Endothelial cell of umbilical vein (primary cell): ENCODE results near the gene PDCD2L. TPM values are rescaled to one million over a fixed set of nuclear protein-coding genes. Genes with fewer than 3 reads are reported as not detected.

Source experiments
- BruUV-seq: library from RNA; stranded (reverse); fragments of 400-500 nt; replicated peaks from 2 replicates; lab custom pipeline; 2021; lab: Mats Ljungman, UMichigan
- CTCF ChIA-PET: fragments of 300-600, 350-600 bp; sonication (Branson Sonifier 250); formaldehyde crosslinking; loops from one replicate; lab custom pipeline; 2021; ENCODE audit warnings: antibody characterized with exemption, inconsistent platforms; lab: Charles Lee
- POLR2A ChIA-PET: fragments of 300-600, 350-600 bp; sonication (Branson Sonifier 250); formaldehyde crosslinking; loops from one replicate; lab custom pipeline; 2021; ENCODE audit warnings: antibody characterized with exemption, inconsistent platforms; lab: Charles Lee
- DNase-seq: peaks from one replicate; pipeline ENCODE4 v3.0.0-alpha.2; 2011; ENCODE audit warnings: low read depth, low spot score
- FAIRE-seq: peaks from 2 replicates; lab custom pipeline; 2011; peaks lifted over from hg19 to GRCh38; lab: Jason Lieb, UNC
- H2AFZ ChIP-seq: 2 replicates; pipeline ENCODE4 v1.6.0; 2012; ENCODE audit warnings: low read depth, low read length, control low read depth, inconsistent platforms
- H3K27ac ChIP-seq: 2 replicates; pipeline ENCODE4 v1.5.1; 2011; ENCODE audit warnings: low read depth, mild to moderate bottlenecking, control low read depth, low read length, moderate library complexity; ENCODE audit not compliant: insufficient read depth
- H3K27me3 ChIP-seq, 2 experiments: 2 replicates each; pipeline versions ENCODE4 v1.6.0 to v1.6.1; 2011; ENCODE audit warnings: low read length in 2 of 2, mixed read lengths in 1 of 2; ENCODE audit not compliant: control insufficient read depth in 2 of 2, insufficient read depth in 2 of 2
- H3K36me3 ChIP-seq, 2 experiments: 2 replicates in 1 of 2; 3 replicates in 1 of 2; pipeline ENCODE4 v1.5.1; 2011; ENCODE audit warnings: low read length in 2 of 2, mild to moderate bottlenecking in 1 of 2, moderate library complexity in 1 of 2; ENCODE audit not compliant: control insufficient read depth in 2 of 2, insufficient read depth in 2 of 2; ENCODE audit errors: extremely low read depth in 1 of 2
- H3K4me1 ChIP-seq: 3 replicates; pipeline ENCODE4 v1.5.1; 2011; ENCODE audit warnings: mild to moderate bottlenecking, low read length; ENCODE audit not compliant: control insufficient read depth, insufficient read depth; ENCODE audit errors: extremely low read depth
- H3K4me2 ChIP-seq: 2 replicates; pipeline ENCODE4 v1.6.1; 2011; ENCODE audit warnings: low read length, control low read depth, mixed read lengths; ENCODE audit not compliant: insufficient read depth
- H3K4me3 ChIP-seq, 3 experiments: fragments of 200-600 bp in 1 of 3; sonication (generic), shearing (Covaris generic) in 1 of 3; replicated peaks in 1 of 3; 2 replicates each; pipeline ENCODE4 v1.5.1; 2011 to 2016; ENCODE audit warnings: control low read depth in 3 of 3, low read length in 3 of 3, mild to moderate bottlenecking in 2 of 3, inconsistent platforms in 1 of 3, low read depth in 1 of 3, moderate library complexity in 1 of 3; ENCODE audit not compliant: insufficient read depth in 1 of 3
- H3K79me2 ChIP-seq: 2 replicates; pipeline ENCODE4 v1.6.0; 2012; ENCODE audit warnings: low read length, inconsistent platforms; ENCODE audit not compliant: control insufficient read depth, insufficient read depth
- H3K9ac ChIP-seq: replicated peaks from 2 replicates; pipeline ENCODE3; 2011; ENCODE audit warnings: low read length, control low read depth; ENCODE audit not compliant: insufficient read depth; ENCODE audit errors: extremely low read depth
- H3K9me1 ChIP-seq: replicated peaks from 3 replicates; pipeline ENCODE4 v1.6.0; 2011; ENCODE audit warnings: mild to moderate bottlenecking, low read length; ENCODE audit not compliant: control insufficient read depth, insufficient read depth; ENCODE audit errors: extremely low read depth
- H3K9me3 ChIP-seq: replicated peaks from 2 replicates; pipeline ENCODE4 v1.5.1; 2012; ENCODE audit warnings: low read length, inconsistent platforms; ENCODE audit not compliant: control insufficient read depth, insufficient read depth
- H4K20me1 ChIP-seq: replicated peaks from 2 replicates; pipeline ENCODE3; 2011; ENCODE audit warnings: mild to moderate bottlenecking, low read length; ENCODE audit not compliant: control insufficient read depth, insufficient read depth; ENCODE audit errors: extremely low read depth
- CTCF ChIP-seq, 2 donors: IDR thresholded peaks; 1 replicate in 1 of 2; 2 replicates in 1 of 2; pipeline ENCODE4 v1.5.1; 2011; ENCODE audit warnings: low read length in 2 of 2, mild to moderate bottlenecking in 2 of 2, moderate library complexity in 2 of 2, control low read depth in 1 of 2, inconsistent platforms in 1 of 2, low read depth in 1 of 2; ENCODE audit not compliant: insufficient read depth in 1 of 2; ENCODE audit errors: extremely low read depth in 1 of 2
- EZH2 ChIP-seq: IDR thresholded peaks from 2 replicates; pipeline ENCODE4 v1.6.1; 2012; ENCODE audit warnings: borderline replicate concordance, low read depth, mild to moderate bottlenecking, moderate library complexity, low read length, inconsistent platforms; ENCODE audit not compliant: severe bottlenecking
- FOS ChIP-seq: IDR thresholded peaks from 2 replicates; pipeline ENCODE4 v1.6.1; 2011; ENCODE audit warnings: mild to moderate bottlenecking, low read length, moderate library complexity, borderline replicate concordance; ENCODE audit not compliant: insufficient read depth
- GATA2 ChIP-seq: IDR thresholded peaks from 2 replicates; pipeline ENCODE4 v1.7.0; 2011; ENCODE audit warnings: low read depth, mild to moderate bottlenecking, moderate library complexity, mixed read lengths, low read length; ENCODE audit not compliant: insufficient read length, insufficient read depth
- JUN ChIP-seq: IDR thresholded peaks from 2 replicates; pipeline ENCODE4 v1.6.1; 2011; ENCODE audit warnings: borderline replicate concordance, low read depth; ENCODE audit not compliant: insufficient read length, insufficient read depth
- MAX ChIP-seq: IDR thresholded peaks from 2 replicates; pipeline ENCODE4 v1.6.1; 2011; ENCODE audit not compliant: insufficient read depth, insufficient read length
- MYC ChIP-seq: IDR thresholded peaks from one replicate; pipeline ENCODE4 v1.6.1; 2011; ENCODE audit warnings: mild to moderate bottlenecking, low read depth, low read length
- POLR2A ChIP-seq: IDR thresholded peaks from 2 replicates; pipeline ENCODE4 v1.6.1; 2012; ENCODE audit warnings: low read depth, mild to moderate bottlenecking, control low read depth, low read length
- POLR2AphosphoS5 ChIP-seq: IDR thresholded peaks from 2 replicates; pipeline ENCODE4 v1.6.1; 2012; ENCODE audit warnings: low read depth, mild to moderate bottlenecking, control low read depth, low read length, moderate library complexity; ENCODE audit not compliant: insufficient read depth
- dilution Hi-C: fragments of 300-500 bp; cut with MboI; formaldehyde crosslinking; loops from one replicate; pipeline ENCODE4 v1.15.0; 2019; ENCODE audit warnings: low sequenced_read_pairs; ENCODE audit not compliant: extremely low pct_ligation_motif_present
- intact Hi-C: fragments of 100-400 bp; cut with micrococcal nuclease; formaldehyde crosslinking; loops from one replicate; pipeline ENCODE4 v1.10.0; 2022
- polyA plus RNA-seq, 4 experiments: library from polyadenylated mRNA; depleted of rRNA in 3 of 4; stranded (reverse) in 3 of 4; unstranded in 1 of 4; fragments of >200 nt; gene quantifications; 2 replicates each; pipeline versions ENCODE4 v1.2.1 to v1.2.3, GENCODE V29; 2011 to 2012; ENCODE audit warnings: missing spikeins in 1 of 4
- total RNA-seq: library from RNA; stranded (reverse); gene quantifications from 2 replicates; pipeline ENCODE4 v1.2.3, GENCODE V29; 2021

The PDCD2L gene
- total and polyA plus RNA-seq, 2 donors (not counting 3 experiments of a cell fraction or from before 2014, with no cell fraction given), result 12.4 to 20.3 TPM

GRCh38 chr19:34381399-34382251, 22.6 kb upstream of the PDCD2L start:
- BruUV-seq, result no TSS peak
- TF ChIP-seq MYC (no peak), GATA2 (no peak), POLR2AphosphoS5 (no peak), FOS (no peak), JUN (no peak), EZH2 (no peak), CTCF (IDR thresholded peaks at IDR 0.05; ENCODE audit: extremely low read depth in 1 of 2, insufficient read depth in 1 of 2, low read depth in 1 of 2, low read length in 2 of 2) (no peak), MAX (no peak), POLR2A (no peak)
- peaks cover 18 to 39% of the 10 kb centered on the region in 2 experiments for H3K36me3 ChIP-seq
- no peak overlapping the region for H3K4me2 ChIP-seq
- H3K79me2 ChIP-seq, result no peaks in the 10 kb centered on the region
- no peaks in the 10 kb centered on the region for H3K4me1 ChIP-seq
- H3K9ac ChIP-seq, result no peak overlapping the region
- intact Hi-C loops, result no loop called here
- no peak overlapping the region for H2AFZ ChIP-seq
- no peak for DNase-seq
- no peaks in the 10 kb centered on the region for H3K27me3 ChIP-seq
- no peak overlapping the region for H3K4me3 ChIP-seq
- no peak for FAIRE-seq
- H3K9me3 ChIP-seq, result no peaks in the 10 kb centered on the region
- POLR2A ChIA-PET, result no interaction called here
- H3K9me1 ChIP-seq, result no peaks in the 10 kb centered on the region
- H4K20me1 ChIP-seq, result no peaks in the 10 kb centered on the region
- H3K27ac ChIP-seq, result no peak overlapping the region
- CTCF ChIA-PET, result no interaction called here
- dilution Hi-C loops, result no loop called here
